GM21367 (cell line): ENCODE data around the gene SHISA7.
"Not testable (repeated sequence)": the region's sequence is repeated elsewhere in the genome, so short reads cannot be mapped to it uniquely, and the experiment has no call there.

Experiments
- ATAC-seq: cut with Tn5 transposase; IDR thresholded peaks from one replicate; pipeline ENCODE4 v1.9.1; 2021; ENCODE audit not compliant: unreplicated experiment

SHISA7 gene

GRCh38 chr19:55448175-55448490 lies 5.0 kb upstream of the SHISA7 start:
- not testable (repeated sequence) for ATAC-seq

GRCh38 chr19:55447421-55448174 lies 4.5 kb upstream of the SHISA7 start:
- ATAC-seq, result no peak

- no peak for ATAC-seq
Measured at GRCh38 chr19:55446060-55446459, 3.0 kb upstream of the SHISA7 start.

- ATAC-seq, result no peak
Measured at GRCh38 chr19:55444646-55445045, 1.5 kb upstream of the SHISA7 start.

- no peak for ATAC-seq
Measured at GRCh38 chr19:55443824-55444480, 852 bp upstream of the SHISA7 start.

- no peak for ATAC-seq
Measured at GRCh38 chr19:55442372-55442961, 633 bp downstream of the SHISA7 start.

GRCh38 chr19:55441692-55442321 lies 1.3 kb downstream of the SHISA7 start:
- no peak for ATAC-seq

GRCh38 chr19:55441319-55441691 lies 1.8 kb downstream of the SHISA7 start:
- no peak for ATAC-seq

GRCh38 chr19:55440411-55441105 lies 2.5 kb downstream of the SHISA7 start:
- ATAC-seq, result no peak

GRCh38 chr19:55439052-55439451 lies 4.0 kb downstream of the SHISA7 start:
- ATAC-seq, result no peak

GRCh38 chr19:55437410-55437809 lies 5.7 kb downstream of the SHISA7 start:
- ATAC-seq, result no peak

GRCh38 chr19:55436847-55437246 lies 6.3 kb downstream of the SHISA7 start:
- ATAC-seq, result no peak

- no peak for ATAC-seq
Measured at GRCh38 chr19:55435020-55435419, 8.1 kb downstream of the SHISA7 start.

- ATAC-seq, result no peak
Measured at GRCh38 chr19:55434356-55434919, 8.7 kb downstream of the SHISA7 start.

- no peak for ATAC-seq
Measured at GRCh38 chr19:55433292-55433691, 9.8 kb downstream of the SHISA7 start.

- ATAC-seq, result no peak
Measured at GRCh38 chr19:55432241-55432959, 10.7 kb downstream of the SHISA7 start.

GRCh38 chr19:55431183-55431582 lies 11.9 kb downstream of the SHISA7 start:
- no peak for ATAC-seq

- no peak for ATAC-seq
Measured at GRCh38 chr19:55426042-55426441, 17.1 kb downstream of the SHISA7 start.

- ATAC-seq, result no peak
Measured at GRCh38 chr19:55424518-55424917, 18.6 kb downstream of the SHISA7 start.

- no peak for ATAC-seq
Measured at GRCh38 chr19:55423225-55424005, 19.7 kb downstream of the SHISA7 start.
